HG03095 (cell line): ENCODE results near the gene FRMD1.

ENCODE experiments used
- ATAC-seq: cut with Tn5 transposase; IDR thresholded peaks from one replicate; pipeline ENCODE4 v1.9.1; 2021; ENCODE audit warnings: moderate library complexity; ENCODE audit not compliant: unreplicated experiment

Gene FRMD1

DNA sequence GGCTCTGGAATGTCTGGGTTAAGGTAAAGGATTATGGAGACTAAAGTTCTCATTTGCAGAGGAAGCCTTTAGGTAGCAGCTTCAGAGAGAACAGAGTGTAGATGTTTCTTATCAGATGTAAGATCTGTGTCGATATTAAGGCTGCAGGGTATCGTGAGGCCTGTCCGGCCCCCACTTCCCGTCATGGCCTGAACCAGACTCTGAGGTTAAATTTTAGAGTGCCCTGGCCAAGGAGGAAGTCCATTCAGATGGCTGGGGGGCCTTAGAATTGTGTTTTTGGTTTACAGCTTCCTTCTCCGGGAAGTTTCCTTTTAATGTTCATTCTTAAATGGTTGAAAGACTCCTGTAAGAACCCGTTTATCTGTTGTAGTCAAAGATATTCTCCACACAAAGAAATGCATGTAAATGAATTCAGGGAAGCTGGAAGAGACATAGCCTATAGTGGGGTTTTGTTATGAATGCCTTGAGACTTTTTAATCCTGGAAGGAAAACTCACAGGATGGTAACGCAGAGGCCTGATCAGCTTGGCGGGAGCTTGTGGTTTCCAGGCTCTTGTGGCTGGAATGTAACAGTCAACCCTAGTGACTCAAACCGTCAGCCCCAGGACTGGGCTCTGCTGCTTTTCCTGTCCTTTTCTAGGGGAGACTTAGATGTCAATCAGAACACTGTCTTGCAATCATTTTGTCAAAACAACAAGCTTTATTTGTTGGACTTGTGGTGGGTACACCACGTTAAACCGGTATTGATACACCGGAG, 46.8 kb downstream of the FRMD1 start:
- no peak for ATAC-seq

DNA sequence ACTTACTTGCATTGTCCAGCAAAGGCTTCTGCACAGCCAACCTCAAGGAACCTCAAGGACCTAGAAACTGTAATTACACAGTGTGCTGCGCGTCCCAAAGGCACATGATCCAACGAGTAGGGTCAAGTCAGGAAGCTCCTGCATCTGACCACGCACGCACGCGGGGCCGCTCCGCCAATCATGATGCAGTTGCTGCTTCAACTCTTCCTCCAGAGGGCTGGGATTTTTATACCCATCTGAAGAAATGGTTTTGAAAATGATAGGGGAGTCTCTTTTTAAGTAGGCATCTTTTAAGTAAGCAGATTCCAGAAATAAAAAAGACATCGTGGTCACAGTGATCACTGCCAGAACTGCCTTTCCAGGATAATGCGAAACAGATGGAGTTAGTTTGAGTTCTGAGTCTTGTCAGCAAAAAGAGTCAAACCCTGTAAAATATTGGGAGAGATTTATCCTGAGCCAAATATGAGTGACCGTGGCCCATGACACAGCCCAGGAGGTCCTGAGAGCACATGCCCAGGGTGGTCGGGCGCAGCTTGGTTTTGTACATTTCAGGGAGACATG, 47.5 kb downstream of the FRMD1 start:
- no peak for ATAC-seq

DNA sequence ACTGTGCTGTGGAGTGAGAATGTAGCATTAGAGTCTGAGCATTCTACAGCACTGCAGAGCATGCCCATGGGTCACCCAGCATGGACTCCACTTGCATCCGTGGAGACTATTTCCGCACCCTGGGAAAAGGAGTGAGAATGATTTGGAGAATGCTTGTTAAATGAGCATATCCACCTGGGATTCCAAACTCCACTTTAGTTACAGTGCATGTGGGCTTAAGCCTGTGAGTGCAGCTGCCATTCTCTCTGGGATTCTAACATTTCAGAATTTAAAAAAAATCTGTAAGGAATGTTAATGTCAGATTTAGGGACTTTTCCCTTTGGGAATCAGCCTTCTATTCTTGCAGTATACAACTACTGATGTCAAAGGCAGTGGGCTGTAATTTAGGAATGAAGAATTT, 48.1 kb downstream of the FRMD1 start:
- no peak for ATAC-seq

DNA sequence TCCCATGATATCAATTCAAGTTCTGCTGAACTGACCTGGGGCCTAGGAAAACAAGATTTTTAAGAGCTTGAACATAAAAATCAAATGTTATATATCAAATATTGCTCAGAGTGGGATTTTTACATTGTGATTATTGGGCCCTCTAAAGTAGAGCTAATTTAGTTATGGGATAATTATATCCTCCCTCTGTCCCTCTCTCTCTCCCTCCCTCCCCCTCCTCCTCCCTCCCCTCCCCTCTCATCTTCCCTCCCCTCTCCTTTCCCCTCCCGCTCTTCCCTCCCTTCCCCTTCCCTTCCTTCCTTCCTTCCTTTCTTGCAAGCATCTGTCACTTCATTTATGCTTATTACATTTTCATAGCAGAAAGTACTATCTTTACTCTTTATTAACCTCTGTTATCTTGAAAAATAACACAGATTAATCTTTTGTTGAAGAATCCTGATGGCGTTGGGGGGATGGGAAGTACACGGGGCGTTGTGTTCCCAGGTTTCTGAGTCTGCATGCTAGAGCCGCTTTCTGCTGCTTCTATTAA, 48.7 kb downstream of the FRMD1 start:
- ATAC-seq: no peak

DNA sequence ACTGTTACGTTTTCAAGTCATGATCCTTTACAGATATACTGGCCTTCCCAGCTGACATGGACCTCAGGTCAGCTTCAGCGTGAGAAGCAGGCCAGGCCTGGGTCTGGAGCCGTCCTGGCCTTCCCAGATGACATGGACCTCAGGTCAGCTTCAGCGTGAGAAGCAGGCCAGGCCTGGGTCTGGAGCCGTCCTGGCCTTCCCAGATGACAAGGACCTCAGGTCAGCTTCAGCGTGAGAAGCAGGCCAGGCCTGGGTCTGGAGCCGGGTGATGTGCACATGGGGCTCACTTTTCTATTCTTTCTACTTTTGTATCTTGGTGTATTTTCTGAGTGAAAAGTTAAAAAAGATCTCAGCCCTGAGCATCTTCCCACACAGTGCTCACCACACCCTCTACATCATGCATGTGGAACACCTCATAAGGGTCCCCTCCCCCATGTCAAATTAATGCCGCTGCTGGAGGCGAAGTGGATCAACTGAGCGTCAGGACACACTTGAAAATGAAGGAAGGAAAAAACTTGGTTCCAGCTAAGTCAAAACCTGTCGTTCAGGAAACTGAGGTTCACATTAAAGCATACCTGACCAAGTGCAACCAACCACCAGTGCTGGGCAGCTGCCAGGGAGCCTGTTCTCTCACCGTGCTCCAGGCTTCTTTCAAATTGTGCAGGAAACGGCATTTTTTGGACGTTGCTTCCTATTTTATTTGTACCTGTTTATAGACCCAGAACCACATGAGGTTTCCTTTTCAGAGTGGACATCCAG, 49.4 kb downstream of the FRMD1 start:
- no peak for ATAC-seq

DNA sequence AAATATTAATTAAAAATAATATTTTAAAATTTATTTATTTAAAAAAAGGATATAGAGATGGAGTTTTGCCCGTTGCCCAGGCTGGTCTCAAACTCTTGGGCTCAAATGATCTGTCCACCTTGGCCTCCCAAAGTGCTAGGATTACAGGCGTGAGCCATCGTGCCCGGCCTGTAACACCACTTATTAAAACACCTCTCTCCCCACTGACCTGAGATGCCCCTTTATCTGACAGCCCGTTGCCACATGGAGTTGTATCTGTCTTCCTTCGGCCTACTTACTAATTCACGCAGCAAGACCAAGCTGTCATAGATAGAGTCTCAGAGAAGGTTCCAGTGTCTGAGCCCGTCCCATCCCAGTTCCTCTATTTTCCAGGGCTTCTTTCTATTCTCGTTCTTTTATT, 50.8 kb downstream of the FRMD1 start:
- no peak for ATAC-seq

DNA sequence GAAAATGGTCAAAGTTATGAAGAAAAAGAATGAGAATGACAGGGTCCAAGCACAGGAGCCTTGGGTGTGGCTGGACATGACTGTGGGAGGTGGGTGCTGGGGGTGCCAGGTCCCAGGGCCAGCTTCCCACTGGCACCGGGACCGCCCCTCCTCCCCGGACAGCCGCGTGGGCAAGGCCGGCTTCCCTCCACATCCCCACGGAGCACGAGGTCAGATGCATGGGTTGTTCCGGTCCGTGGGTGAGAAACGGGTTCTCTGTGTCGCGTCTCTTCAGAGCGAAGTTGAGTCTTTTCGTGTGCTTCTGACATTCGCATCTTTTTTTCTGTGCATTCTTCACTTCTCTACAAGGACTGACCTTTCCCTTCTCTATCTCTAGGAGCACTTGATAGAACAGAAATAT, 51.5 kb downstream of the FRMD1 start:
- no peak for ATAC-seq

DNA sequence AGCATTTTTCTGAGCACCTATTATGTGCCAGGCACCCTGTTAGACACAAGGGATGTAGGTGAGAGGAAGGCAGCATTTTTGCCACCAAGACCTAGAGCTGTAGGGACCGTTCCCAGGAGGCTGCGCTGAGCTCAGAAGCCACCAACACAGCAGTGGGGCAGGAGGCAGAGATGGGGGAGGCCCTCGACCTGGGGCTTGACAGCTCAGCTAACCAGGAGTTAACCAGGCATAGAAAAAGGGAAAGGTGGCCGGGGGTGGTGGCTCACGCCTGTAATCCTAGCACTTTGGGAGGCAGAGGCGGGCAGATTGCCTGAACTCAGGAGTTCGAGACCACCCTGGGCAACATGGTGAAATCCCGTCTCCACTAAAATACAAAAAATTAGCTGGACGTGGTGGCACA, 52.1 kb downstream of the FRMD1 start:
- no peak for ATAC-seq

DNA sequence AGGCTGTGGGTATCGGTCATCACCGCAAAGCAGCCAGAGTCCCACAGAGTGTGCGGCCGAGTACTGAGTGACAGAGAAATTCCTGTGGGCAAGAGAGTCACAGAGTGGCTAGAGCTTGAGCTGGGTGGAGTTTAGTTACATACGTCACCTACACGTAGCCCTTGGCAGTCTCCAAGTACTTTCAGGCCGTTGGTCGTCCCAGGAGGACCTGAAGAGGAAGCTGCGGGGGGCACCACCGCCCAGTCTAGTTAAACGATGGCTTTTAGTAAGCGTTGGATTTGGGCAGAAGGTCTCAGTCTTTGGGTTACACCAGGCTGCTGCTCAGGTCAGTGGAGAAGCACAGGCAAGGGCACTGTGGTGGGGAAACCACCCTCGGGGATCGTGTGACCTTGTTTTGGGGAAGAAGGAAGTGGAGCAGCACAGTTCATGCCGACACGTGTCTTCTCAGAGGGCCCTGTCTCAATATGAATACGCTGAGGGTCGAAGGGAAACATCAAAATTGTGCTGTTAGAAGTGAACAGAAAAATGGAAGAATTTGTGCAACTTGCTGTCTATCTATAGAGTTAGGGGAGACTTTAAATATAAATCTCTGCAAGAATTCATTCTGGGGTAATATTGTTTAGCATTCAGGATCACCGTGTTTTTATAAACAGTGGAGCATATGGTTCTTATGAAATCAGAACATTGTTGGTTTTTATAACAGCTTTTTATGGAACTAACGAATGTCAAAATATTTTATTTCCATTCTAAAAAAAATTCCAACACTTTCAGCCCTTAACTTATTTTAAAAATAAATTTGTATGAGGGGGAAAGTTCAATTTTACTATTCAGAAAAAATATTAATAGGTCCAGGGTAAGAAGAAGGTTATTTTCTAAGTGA, 52.9 kb downstream of the FRMD1 start:
- no peak for ATAC-seq

DNA sequence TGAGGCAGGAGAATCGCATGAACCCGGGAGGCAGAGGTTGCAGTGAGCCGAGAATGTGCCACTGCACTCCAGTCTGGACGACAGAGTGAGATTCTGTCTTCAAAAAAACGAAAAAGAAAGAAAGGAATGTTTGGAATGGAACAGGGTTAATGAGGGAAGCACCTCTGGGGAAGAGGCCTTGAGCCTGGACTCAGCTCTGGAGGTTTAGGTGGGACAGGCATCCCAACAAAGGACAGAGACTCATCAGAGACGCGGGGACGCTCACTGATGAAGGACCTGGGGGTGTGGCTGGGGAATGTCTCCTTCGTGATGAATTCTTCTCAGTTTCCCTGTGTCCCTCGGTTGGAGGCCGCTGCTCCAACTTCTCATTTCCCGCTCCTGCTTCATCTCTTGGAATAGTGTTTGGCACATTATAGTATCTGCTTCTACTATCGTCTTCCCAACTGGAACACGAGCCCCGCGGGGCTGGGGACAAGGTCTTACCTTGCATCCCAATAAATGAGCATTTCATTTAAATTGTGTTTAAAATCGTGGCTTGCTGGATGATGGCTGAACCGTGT, 54.0 kb downstream of the FRMD1 start:
- ATAC-seq: no peak

DNA sequence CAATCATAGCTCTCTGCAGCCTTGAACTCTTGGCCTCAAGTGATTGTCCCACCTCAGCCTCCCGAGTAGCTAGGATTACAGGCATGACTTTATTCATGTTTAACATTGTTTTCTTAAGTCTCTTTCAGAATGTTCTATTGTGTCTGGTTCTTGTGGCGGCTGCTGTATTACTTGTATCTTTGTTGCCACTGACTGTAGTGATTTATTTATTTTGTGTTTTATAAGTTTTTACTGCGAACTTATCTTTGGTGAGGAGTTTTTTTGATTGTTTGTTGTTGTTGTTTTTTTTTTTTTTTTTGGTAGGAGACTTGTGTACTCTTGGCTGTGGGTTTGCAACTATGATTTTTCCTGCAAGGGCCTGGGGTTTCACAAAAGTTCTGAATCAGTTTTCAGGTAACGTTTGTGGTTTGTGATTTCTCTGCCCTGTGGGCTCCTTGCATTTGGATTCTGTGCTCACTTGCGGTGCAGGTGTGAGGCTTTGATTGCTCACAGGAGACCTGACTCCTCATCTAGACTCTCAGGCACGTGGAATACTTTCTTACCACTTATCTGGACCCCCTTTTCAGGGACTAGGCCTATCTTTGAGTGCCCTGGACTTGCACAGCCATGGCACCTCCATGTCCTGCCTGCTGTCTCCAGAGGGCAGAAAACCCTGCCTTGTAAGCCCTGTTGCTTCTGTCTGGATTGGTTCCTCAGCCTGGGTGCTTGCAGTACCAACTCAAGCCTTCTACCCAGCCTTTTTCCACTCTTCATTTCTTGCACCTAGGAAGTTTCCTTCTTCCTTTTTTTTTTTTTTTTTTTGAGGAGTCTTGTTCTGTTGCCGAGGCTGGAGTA, 56.3 kb downstream of the FRMD1 start:
- ATAC-seq: no peak

DNA sequence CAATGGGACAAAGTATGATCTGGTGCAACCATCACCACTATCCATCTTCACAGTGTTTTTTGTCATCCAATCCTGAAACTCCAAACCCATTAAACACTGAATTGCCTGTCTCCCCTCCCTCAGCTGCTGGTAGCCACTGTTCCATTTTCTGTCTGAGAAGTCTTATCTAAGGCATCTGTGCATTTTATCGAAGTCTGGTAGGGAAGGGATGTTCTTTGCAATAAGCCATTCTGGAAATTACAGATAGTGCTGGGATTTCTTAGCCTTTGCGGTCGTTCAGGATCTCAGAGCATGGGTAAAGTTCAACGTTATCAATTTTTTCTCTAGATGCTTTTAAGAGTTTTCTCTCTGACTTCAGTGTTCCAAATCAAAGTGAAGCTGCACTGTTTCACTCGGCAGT, 57.4 kb downstream of the FRMD1 start:
- ATAC-seq: no peak

DNA sequence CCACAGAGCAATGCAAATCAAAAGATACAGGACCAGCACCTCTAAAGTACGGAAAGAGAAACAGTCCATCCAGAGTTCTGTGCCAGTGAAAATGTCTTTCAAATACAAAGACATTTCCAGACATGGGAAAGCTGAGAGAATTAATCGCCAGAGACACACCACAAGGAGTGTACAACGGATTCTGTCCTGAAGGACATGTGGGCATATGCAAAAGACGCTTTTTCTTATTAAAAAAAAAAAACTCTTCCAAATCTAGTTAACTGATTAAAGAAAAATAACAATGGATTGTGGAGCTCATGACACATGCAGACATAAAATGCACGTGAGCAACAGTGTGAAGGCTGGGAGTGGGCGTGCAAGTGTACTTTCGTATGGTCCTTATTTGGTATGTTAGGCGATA, 58.8 kb downstream of the FRMD1 start:
- ATAC-seq: no peak

DNA sequence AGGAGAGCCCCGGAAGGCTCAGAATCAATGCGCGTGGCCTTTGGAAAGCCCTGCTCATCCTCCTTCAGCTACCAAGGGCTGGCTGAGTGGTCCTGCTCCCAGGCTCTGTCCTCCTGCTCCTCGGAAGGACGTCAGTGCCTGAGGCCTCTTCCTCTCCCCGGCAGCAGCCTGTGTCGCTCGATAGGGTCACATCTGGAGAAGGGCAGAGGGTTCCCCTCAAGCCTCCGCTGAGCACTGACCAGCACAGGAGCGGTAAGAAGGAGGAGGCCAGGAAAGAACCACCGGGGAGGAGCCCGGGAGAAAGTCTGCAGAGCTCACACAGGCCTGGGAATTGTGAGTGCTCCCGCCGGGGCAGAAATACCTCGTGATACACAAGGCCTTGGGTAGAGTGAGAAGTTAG, 60.3 kb downstream of the FRMD1 start:
- ATAC-seq: no peak

DNA sequence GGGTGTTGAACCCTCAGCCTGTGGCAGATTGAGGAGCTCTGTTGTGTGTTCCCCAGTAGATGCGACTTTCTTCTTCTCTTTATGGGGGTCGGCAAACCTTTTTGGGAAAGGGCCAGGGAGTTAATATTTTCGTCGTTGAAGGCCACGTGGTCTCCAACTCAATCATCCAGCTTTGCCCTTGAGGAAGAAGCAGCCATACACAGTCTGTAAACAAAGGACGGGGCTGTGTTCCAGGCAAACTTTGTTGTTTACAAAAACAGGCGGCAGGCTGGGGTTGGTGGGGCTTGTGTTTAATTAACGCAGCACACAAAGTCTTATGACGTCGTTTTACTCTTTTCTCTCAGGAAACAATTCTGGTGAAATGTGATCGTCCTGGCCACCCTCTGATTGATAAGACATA, 61.4 kb downstream of the FRMD1 start:
- no peak for ATAC-seq

DNA sequence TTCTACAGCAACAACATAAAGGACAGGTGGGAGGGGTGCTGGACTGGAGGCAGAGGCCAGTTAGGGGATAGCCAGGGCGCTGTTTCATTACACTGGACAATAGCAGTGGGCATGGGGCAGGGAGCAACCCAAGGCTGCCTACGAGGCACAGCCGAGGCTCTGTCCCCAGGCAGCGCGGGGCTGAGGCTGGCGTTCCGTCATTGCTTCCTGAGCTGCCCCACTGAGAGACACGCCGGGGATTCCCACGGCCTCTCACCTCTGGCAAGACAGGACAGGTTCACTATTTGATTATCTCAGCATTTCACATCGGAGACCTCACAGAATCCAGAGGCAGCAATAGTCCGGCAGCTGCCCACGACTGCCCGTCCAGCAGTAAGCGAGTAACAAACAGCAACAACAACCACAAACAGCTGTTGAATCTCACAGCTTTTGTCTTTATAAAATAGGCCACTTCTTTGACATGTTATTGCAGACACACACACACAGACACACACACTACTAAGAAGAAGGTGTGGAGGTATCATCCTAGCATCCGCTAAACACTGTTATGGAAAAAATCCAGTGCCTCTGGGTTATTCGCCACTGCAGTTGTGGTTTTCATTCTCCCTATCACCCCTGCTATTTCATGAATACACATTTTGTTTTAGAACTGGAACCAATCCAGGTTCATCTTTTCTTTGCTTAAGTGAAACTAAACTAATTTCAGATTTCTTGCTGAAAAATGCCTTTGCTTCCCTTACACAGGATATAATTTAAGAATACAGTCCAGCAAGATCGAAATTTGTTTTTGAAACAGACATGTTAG, 62.1 kb downstream of the FRMD1 start:
- no peak for ATAC-seq

DNA sequence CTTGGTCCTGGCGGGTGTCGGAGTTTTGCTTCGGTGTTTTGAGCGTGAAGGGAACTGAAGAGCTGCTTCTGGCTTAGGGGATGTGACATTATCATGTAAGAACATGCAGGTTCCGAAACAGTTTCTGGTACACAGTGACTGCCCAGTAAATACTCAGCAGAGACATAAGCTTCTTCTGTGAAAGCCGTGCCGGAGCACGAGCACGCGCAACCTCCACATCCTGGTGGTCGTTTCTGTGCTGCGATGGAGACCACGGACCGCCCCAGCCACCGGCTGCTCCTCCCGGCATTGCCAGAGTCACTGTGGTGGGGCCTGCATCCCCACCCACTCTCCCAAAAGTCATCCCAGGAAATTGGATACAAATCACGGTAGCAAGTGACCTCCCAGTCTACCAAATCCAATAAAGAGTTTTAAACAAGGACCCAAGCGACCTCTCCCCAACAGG, 62.8 kb downstream of the FRMD1 start:
- ATAC-seq: no peak

DNA sequence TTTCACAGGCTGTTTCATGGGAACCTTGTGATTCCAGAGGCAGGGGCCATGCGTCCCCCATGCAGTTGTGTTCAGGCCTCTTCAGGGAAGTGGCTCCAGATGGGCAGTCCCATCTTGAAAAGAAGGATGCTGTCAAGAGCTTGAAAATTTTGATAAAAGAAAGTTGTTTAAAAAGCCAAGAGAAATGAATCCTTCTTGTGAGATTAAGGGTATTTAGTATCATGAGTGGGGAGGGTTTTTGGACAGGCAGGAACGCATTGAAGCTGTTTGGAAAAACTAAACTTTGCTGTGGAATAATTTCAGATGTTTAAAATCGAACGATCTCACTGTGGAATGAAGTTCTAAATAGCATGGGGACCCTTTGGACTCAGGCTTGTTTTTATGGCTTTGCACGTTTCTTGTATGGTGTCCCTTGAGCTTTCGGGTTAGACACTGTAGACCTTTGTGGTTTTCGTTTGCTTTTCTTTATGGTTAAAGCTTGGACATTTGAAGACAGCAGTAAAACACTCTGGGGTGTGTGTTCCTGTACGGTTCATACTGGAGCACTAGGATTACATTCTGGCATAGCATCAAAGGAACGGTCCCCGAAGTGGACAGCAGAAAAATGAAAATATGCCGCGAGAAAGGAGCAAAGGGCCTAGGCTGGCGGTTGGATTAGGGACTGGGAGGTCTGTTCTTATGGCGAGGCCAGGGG, 63.4 kb downstream of the FRMD1 start:
- no peak for ATAC-seq
